GM19455 (cell line): ENCODE results near the gene CADM3.

Source experiments
- ATAC-seq: cut with Tn5 transposase; IDR thresholded peaks from one replicate; pipeline ENCODE4 v1.9.1; 2021; ENCODE audit not compliant: unreplicated experiment

CADM3 gene

GRCh38 chr1:159171254-159171687 is at the start of gene CADM3:
CADM3 (plus strand) TSS chr1:159171615; CDS start chr1:159171766, 151 bp downstream.
- no peak for ATAC-seq

- ATAC-seq: peak; percentile 80
Observed at GRCh38 chr1:159122005-159122621, 49.3 kb upstream of the CADM3 start.

- no peak for ATAC-seq
Observed at GRCh38 chr1:159123587-159123986, 47.8 kb upstream of the CADM3 start.

GRCh38 chr1:159132271-159132881 is 39.0 kb upstream of the CADM3 start:
- no peak for ATAC-seq

GRCh38 chr1:159140474-159140873 is 30.9 kb upstream of the CADM3 start:
- ATAC-seq: no peak

GRCh38 chr1:159141584-159142390 is 29.6 kb upstream of the CADM3 start:
- no peak for ATAC-seq

GRCh38 chr1:159142391-159142663 is 29.1 kb upstream of the CADM3 start:
- no peak for ATAC-seq

GRCh38 chr1:159142726-159143510 is 28.5 kb upstream of the CADM3 start:
- ATAC-seq: no peak

- no peak for ATAC-seq
Observed at GRCh38 chr1:159144571-159144970, 26.8 kb upstream of the CADM3 start.

GRCh38 chr1:159146980-159147379 is 24.4 kb upstream of the CADM3 start:
- no peak for ATAC-seq

- no peak for ATAC-seq
Observed at GRCh38 chr1:159152031-159152430, 19.4 kb upstream of the CADM3 start.

- ATAC-seq: peak; percentile 97
Observed at GRCh38 chr1:159161001-159161718, 10.3 kb upstream of the CADM3 start.

GRCh38 chr1:159161719-159162026 is 9.7 kb upstream of the CADM3 start:
- ATAC-seq: no peak

- ATAC-seq: no peak
Observed at GRCh38 chr1:159162516-159163265, 8.7 kb upstream of the CADM3 start.

- ATAC-seq: no peak
Observed at GRCh38 chr1:159163614-159164228, 7.7 kb upstream of the CADM3 start.

GRCh38 chr1:159168043-159168442 is 3.4 kb upstream of the CADM3 start:
- no peak for ATAC-seq

- ATAC-seq: no peak
Observed at GRCh38 chr1:159170639-159171038, 776 bp upstream of the CADM3 start.

- ATAC-seq: no peak
Observed at GRCh38 chr1:159171688-159172501, 480 bp downstream of the CADM3 start.
